ENCODE results near the gene RAB11FIP5. TPM values are rescaled to one million over a fixed set of nuclear protein-coding genes. Genes with fewer than 3 reads are reported as not detected.
A peak's percentile ranks its signal among the peaks of the same experiment; 100 is the strongest.

Gene RAB11FIP5
- total RNA-seq, 1 experiment from 2014 or later, result 12.9 TPM

- ChIA-PET CTCF (no interaction called here), POLR2A (ENCODE audit: low non-redundant PET) (no interaction called here)
- H3K27ac ChIP-seq (ENCODE audit: low read depth, low read length, poor library complexity, severe bottlenecking), result no peak overlapping the region
- no peaks in the 10 kb centered on the region for H3K9me3 ChIP-seq (ENCODE audit: low read depth, low read length, poor library complexity, severe bottlenecking)
- H3K4me3 ChIP-seq (ENCODE audit: low read depth, low read length, poor library complexity, severe bottlenecking), result no peak overlapping the region
- H3K27me3 ChIP-seq (replicated peaks; ENCODE audit: insufficient read depth, low read depth, low read length, poor library complexity), result no peaks in the 10 kb centered on the region
- BruUV-seq (replicated peaks), result no TSS peak
- no peak for TF ChIP-seq EZH2 (IDR thresholded peaks at IDR 0.05; ENCODE audit: borderline replicate concordance, low read depth, low read length, poor library complexity, severe bottlenecking)
- TF ChIP-seq, protein P1, sequence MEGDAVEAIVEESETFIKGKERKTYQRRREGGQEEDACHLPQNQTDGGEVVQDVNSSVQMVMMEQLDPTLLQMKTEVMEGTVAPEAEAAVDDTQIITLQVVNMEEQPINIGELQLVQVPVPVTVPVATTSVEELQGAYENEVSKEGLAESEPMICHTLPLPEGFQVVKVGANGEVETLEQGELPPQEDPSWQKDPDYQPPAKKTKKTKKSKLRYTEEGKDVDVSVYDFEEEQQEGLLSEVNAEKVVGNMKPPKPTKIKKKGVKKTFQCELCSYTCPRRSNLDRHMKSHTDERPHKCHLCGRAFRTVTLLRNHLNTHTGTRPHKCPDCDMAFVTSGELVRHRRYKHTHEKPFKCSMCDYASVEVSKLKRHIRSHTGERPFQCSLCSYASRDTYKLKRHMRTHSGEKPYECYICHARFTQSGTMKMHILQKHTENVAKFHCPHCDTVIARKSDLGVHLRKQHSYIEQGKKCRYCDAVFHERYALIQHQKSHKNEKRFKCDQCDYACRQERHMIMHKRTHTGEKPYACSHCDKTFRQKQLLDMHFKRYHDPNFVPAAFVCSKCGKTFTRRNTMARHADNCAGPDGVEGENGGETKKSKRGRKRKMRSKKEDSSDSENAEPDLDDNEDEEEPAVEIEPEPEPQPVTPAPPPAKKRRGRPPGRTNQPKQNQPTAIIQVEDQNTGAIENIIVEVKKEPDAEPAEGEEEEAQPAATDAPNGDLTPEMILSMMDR (conservative IDR thresholded peaks at IDR 0.05; ENCODE audit: low read depth, low read length), result no peak
- intact Hi-C loops (cut with micrococcal nuclease; ENCODE audit: unreplicated experiment), result no loop called here
- no peaks in the 10 kb centered on the region for H3K4me1 ChIP-seq (ENCODE audit: insufficient read depth, low read length, poor library complexity, severe bottlenecking)
- DNase-seq (ENCODE audit: low spot score), result no peak
- no peaks in the 10 kb centered on the region for H3K36me3 ChIP-seq (ENCODE audit: insufficient read depth, low read length, poor library complexity, severe bottlenecking)
Observed at GRCh38 chr2:73117441-73117840, 4.7 kb upstream of the RAB11FIP5 start.

- intact Hi-C loops (cut with micrococcal nuclease; ENCODE audit: unreplicated experiment), result no loop called here
- Histone ChIP-seq H3K9me3 (ENCODE audit: low read depth, low read length, poor library complexity, severe bottlenecking) (no peaks in the 10 kb centered on the region), H3K4me3 (ENCODE audit: low read depth, low read length, poor library complexity, severe bottlenecking) (no peak overlapping the region), H3K27me3 (replicated peaks; ENCODE audit: insufficient read depth, low read depth, low read length, poor library complexity) (no peaks in the 10 kb centered on the region), H3K36me3 (ENCODE audit: insufficient read depth, low read length, poor library complexity, severe bottlenecking) (no peaks in the 10 kb centered on the region), H3K4me1 (ENCODE audit: insufficient read depth, low read length, poor library complexity, severe bottlenecking) (peaks cover 3% of the 10 kb centered on the region), H3K27ac (ENCODE audit: low read depth, low read length, poor library complexity, severe bottlenecking) (no peak overlapping the region)
- CTCF ChIA-PET, result interaction anchor here (0.6 kb wide), 1 partner anchor 222 kb away, joined by 5 read pairs; no protein-coding TSS in a partner anchor
- BruUV-seq (replicated peaks), result no TSS peak
- POLR2A ChIA-PET (ENCODE audit: low non-redundant PET), result no interaction called here
- TF ChIP-seq, protein P1 (conservative IDR thresholded peaks at IDR 0.05; ENCODE audit: low read depth, low read length), result no peak
- TF ChIP-seq EZH2 (IDR thresholded peaks at IDR 0.05; ENCODE audit: borderline replicate concordance, low read depth, low read length, poor library complexity, severe bottlenecking), result no peak
- no peak for DNase-seq (ENCODE audit: low spot score)
Observed at GRCh38 chr2:73116182-73116960, 3.6 kb upstream of the RAB11FIP5 start.

DNA sequence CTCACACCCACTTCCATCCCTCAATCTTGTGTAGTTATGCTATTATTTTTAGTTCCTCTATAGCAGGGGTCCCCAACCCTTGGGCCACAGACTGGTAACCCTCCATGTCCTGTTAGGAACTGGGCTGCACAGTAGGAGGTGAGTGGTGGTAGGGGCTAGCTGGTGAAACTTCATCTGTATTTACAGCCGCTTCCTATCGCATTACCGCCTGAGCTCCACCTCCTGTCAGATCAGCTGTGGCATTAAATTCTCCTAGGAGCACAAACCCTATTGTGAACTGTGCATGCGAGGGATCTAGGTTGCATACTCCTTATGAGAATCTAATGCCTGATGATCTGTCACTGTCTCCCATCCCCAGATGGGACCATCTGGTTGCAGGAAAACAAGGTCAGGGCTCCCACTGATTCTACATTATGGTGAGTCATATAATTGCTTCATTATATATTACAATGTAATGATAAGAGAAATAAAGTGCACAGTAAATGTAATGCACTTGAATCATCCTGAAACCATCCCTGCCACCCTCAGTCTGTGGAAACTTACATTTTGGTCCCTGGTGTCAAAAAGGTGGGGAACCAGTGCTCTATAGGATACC is 1.6 kb upstream of the RAB11FIP5 start:
- Histone ChIP-seq H3K4me3 (ENCODE audit: low read depth, low read length, poor library complexity, severe bottlenecking) (no peak overlapping the region), H3K36me3 (ENCODE audit: insufficient read depth, low read length, poor library complexity, severe bottlenecking) (no peaks in the 10 kb centered on the region), H3K27me3 (replicated peaks; ENCODE audit: insufficient read depth, low read depth, low read length, poor library complexity) (no peaks in the 10 kb centered on the region), H3K4me1 (ENCODE audit: insufficient read depth, low read length, poor library complexity, severe bottlenecking) (peaks cover 8% of the 10 kb centered on the region), H3K27ac (ENCODE audit: low read depth, low read length, poor library complexity, severe bottlenecking) (no peak overlapping the region), H3K9me3 (ENCODE audit: low read depth, low read length, poor library complexity, severe bottlenecking) (no peaks in the 10 kb centered on the region)
- intact Hi-C loops (cut with micrococcal nuclease; ENCODE audit: unreplicated experiment), result no loop called here
- no peak for TF ChIP-seq EZH2 (IDR thresholded peaks at IDR 0.05; ENCODE audit: borderline replicate concordance, low read depth, low read length, poor library complexity, severe bottlenecking)
- TF ChIP-seq, protein P1 (conservative IDR thresholded peaks at IDR 0.05; ENCODE audit: low read depth, low read length), result no peak
- ChIA-PET POLR2A (ENCODE audit: low non-redundant PET) (no interaction called here), CTCF (no interaction called here)
- peak; percentile 24 for DNase-seq (ENCODE audit: low spot score)
- BruUV-seq (replicated peaks), result no TSS peak
